Measurements from ENCODE around the gene PABPN1L. TPM values are rescaled to one million over a fixed set of nuclear protein-coding genes. Genes with fewer than 3 reads are reported as not detected.

The PABPN1L gene
- total and polyA plus RNA-seq, 2 of the 13 experiments (the other 11 are each of a cell fraction or from before 2014, with no cell fraction given): not detected

- 0 out of 2 replicates have a peak, but pooled peaks have one; percentile 50 for TF ChIP-seq ZNF33B (CRISPR knock-in tag; IDR thresholded peaks at IDR 0.05)
- TF ChIP-seq WIZ (CRISPR knock-in tag; IDR thresholded peaks at IDR 0.05): no peak
- no peak for TF ChIP-seq THYN1 (CRISPR knock-in tag; IDR thresholded peaks at IDR 0.05; ENCODE audit: borderline replicate concordance, low read depth)
- no peak for TF ChIP-seq KDM5B (CRISPR knock-in tag; IDR thresholded peaks at IDR 0.05; ENCODE audit: borderline replicate concordance)
- TF ChIP-seq IKZF4 (CRISPR knock-in tag; IDR thresholded peaks at IDR 0.05; ENCODE audit: borderline replicate concordance, low read depth, not compliant biosample characterization): no peak
- no peak for TF ChIP-seq MXD4 (CRISPR knock-in tag; IDR thresholded peaks at IDR 0.05)
- 0 out of 2 replicates have a peak, but pooled peaks have one; percentile 30 for TF ChIP-seq ZBTB42 (CRISPR knock-in tag; IDR thresholded peaks at IDR 0.05)
- TF ChIP-seq ZNF772 (CRISPR knock-in tag; IDR thresholded peaks at IDR 0.05): no peak
- TF ChIP-seq ZFP90 (CRISPR knock-in tag; IDR thresholded peaks at IDR 0.05; ENCODE audit: borderline replicate concordance): no peak
- no peak for TF ChIP-seq ZSCAN30 (CRISPR knock-in tag; IDR thresholded peaks at IDR 0.05)
- TF ChIP-seq CSRNP2 (CRISPR knock-in tag; conservative IDR thresholded peaks at IDR 0.05; ENCODE audit: low read depth): 0 out of 2 replicates have a peak, but pooled peaks have one; percentile 1
- 0 out of 2 replicates have a peak, but pooled peaks have one; percentile 7 for TF ChIP-seq HNRNPL (IDR thresholded peaks at IDR 0.05; ENCODE audit: low read depth, low read length)
- TF ChIP-seq PRMT3 (CRISPR knock-in tag; IDR thresholded peaks at IDR 0.05; ENCODE audit: borderline replicate concordance, low read depth): no peak
- no peak for TF ChIP-seq ATAD3A (CRISPR knock-in tag; IDR thresholded peaks at IDR 0.05)
- TF ChIP-seq GATAD1 (CRISPR knock-in tag; IDR thresholded peaks at IDR 0.05): no peak
- TF ChIP-seq CTCF (CRISPR knock-in tag; IDR thresholded peaks at IDR 0.05): 0 out of 2 replicates have a peak, but pooled peaks have one; percentile 5
- TF ChIP-seq JUND (CRISPR knock-in tag; IDR thresholded peaks at IDR 0.05): no peak
- no peak for TF ChIP-seq ZNF713 (CRISPR knock-in tag; IDR thresholded peaks at IDR 0.05)
- no peak for TF ChIP-seq ZZZ3 (CRISPR knock-in tag; IDR thresholded peaks at IDR 0.05; ENCODE audit: borderline replicate concordance)
- TF ChIP-seq RORA (CRISPR knock-in tag; IDR thresholded peaks at IDR 0.05): no peak
- no peak for TF ChIP-seq POLR2A (IDR thresholded peaks at IDR 0.05; ENCODE audit: insufficient read depth in 1 of 2, low read depth in 2 of 2, low read length in 2 of 2)
- no peak; the same call in 1 of the 2 replicates for TF ChIP-seq FOXO1 (CRISPR knock-in tag; IDR thresholded peaks at IDR 0.05)
- TF ChIP-seq ZNF367 (CRISPR knock-in tag; IDR thresholded peaks at IDR 0.05; ENCODE audit: borderline replicate concordance): no peak
- no peak for TF ChIP-seq SNAPC2 (CRISPR knock-in tag; IDR thresholded peaks at IDR 0.05)
- TF ChIP-seq IKZF5 (CRISPR knock-in tag; IDR thresholded peaks at IDR 0.05): no peak
- TF ChIP-seq ZNF446 (CRISPR knock-in tag; IDR thresholded peaks at IDR 0.05): no peak
- TF ChIP-seq NR2F6 (IDR thresholded peaks at IDR 0.05): no peak
- TF ChIP-seq NR2F6 (CRISPR knock-in tag; IDR thresholded peaks at IDR 0.05): peak; percentile 27; the same call in 1 of the 2 replicates
Measured at GRCh38 chr16:88856122-88856827, 10.2 kb downstream of the PABPN1L start (continued).

Data from HepG2 (cell line).